Hematopoietic multipotent progenitor cell treated with erythropoietin and hydrocortisone succinate and interleukin-3 and kit ligand, for 17 days (in vitro differentiated cells): ENCODE measurements around the gene KRTAP10-8.
"Not testable (repeated sequence)": the region's sequence is repeated elsewhere in the genome, so short reads cannot be mapped to it uniquely, and the experiment has no call there.

Experiments
- DNase-seq: peaks from one replicate; pipeline ENCODE4 v3.0.0-alpha.2; 2015; ENCODE audit warnings: low spot score

Gene KRTAP10-8

DNA sequence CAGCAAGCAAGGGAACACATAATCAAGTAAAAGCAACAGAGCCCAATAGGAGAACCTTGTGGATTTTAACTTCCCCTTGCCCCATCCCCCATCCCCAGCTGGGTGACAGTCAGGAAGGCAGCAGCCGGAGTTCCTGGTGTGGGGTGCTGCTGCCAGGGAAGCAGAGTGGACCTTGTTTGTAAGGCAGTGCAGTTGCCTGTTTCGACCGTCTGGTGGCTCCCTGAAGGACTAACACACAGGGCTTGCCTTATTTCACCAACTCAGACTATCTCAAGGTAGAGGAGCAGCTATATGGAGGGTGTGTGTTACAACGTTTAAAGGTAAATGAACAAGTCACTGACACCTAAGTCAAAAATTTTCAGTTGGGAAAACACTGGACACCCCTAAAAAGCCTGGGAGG, 6.6 kb downstream of the KRTAP10-8 start:
- no peak for DNase-seq

DNA sequence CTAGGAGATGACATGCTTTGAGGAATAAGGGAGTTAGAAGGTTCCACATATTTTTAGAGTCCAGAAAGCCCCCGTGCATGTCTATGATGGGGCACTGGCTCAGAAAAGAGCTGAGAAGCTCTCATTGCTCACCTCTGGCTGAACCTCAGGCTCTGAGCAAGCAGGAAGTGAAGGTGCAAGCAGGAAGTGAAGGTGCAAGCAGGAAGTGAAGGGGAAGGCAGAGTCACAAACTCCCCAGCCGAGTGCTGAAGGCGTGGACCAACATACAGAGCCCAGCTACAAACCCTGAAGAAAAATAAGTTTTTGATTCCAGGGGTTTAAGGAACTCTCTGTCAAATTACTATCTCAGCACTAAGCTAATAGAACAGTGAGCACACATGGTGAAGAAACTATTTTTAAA, 7.0 kb downstream of the KRTAP10-8 start:
- DNase-seq = no peak

DNA sequence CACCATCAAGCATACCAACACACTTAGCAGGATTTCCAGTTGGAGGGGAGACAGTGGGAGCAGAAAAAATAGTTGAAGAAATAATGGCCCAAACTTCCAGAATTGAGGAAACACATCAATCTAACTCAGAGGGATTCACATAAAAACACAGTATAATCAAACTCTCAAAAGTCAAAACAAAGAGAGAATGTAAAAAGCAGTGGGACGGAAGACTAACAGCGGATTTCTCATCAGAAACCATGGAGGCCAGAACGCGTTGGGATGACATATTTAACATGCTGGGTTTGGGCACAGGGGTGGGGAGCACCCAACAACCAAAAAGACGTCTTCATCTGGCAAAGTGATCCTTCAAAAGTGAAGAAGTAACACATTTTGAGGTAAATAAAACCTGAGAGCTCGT, 8.0 kb downstream of the KRTAP10-8 start:
- no peak for DNase-seq

DNA sequence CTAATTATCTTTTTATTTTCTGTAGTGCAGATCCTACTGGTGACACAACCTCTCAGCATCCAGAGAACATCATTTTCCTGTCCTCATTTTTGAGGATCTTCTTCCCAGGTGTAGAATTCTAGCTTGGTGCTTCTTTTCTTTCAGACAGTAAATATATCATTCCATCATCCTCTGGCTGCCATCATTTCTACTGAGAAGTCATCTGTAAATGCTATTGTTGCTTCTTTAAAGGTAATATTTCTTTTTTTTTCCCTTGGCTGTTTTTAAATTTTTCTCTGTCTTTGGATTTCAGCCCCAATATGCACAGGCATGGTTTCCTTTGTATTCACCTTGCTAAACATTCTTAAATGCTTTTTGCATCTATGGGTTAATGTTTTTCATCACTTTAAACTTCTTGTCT, 11.7 kb downstream of the KRTAP10-8 start:
- DNase-seq = no peak

DNA sequence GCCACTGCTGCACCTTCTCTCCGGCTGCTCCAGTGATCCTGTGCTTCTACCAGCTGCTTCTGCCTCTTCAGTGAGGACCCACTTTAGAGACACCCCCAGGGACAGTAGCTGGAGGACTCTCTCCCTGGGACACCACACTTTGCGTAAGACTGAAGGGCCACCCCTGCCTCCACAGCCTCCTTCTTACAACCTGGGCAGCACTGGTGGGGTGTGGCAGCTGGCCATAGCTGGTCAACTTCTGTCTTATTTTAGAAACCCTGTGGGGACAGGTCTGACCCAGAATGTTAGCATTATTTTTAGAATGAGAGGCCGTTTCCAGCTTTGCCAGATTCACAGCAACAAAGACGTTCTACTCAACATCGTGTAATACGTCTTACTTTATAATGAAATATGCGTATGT, 13.9 kb downstream of the KRTAP10-8 start:
- no peak for DNase-seq

DNA sequence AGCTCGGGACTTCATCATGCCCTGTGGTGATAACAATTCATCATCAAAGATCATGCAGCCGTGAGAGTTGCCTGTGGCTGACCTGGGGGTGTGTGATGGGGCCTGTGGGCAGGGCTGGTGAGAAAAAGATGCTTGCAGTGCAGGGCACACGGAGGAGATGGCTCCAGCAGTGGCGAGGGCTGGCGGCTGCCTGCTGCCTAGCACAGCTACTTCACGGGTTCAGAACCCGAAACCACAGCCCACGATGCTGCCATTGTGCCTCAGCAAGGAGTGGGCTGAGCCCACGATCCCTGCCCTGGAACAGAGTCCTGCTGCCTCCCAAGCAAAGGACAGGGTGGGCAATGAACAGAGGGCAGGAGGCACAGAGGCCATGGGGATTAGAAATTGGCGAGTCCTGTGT, 14.4 kb downstream of the KRTAP10-8 start:
- no peak for DNase-seq

DNA sequence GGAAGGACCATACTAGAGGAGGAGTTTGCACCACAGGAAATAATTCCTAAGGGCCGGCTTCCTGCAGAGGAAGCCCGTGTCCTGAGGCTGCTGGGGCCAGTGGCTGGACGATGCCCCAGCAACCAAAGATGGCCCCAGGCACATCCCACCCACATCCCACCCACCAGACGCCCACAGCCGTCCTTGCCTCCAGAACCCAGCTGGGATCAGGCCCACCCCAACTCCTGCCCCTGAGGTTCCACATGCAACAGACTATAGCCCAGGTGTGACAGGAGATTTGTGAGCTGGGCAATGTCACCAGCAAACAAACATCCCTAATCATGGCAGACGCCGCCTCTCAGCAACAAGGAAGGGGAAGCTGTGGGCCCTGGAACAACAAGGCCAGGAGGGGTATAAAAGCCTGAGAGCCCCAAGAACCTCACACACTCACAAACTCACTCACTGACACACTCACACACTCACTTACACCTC, 14.8 kb downstream of the KRTAP10-8 start, which contains the start of gene KRTAP10-9:
KRTAP10-9 (plus strand) TSS at position 421 of the 471 bp plus-strand sequence. CDS start 79 bp downstream, outside the sequence.
- DNase-seq = no peak

DNA sequence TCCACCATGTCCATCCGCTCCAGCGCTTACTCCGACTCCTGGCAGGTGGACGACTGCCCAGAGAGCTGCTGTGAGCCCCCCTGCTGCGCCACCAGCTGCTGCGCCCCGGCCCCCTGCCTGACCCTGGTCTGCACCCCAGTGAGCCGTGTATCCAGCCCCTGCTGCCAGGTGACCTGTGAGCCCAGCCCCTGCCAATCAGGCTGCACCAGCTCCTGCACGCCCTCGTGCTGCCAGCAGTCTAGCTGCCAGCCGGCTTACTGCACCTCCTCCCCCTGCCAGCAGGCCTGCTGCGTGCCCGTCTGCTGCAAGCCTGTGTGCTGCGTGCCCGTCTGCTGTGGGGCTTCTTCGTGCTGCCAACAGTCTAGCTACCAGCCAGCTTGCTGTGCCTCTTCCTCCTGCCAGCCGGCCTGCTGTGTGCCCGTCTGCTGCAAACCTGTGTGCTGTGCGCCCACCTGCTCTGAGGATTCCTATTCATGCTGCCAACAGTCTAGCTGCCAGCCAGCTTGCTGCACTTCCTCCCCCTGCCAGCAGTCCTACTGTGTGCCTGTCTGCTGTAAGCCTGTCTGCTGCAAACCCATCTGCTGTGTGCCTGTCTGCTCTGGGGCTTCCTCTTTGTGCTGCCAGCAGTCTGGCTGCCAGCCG, 15.4 kb downstream of the KRTAP10-8 start:
- not testable (repeated sequence) for DNase-seq

DNA sequence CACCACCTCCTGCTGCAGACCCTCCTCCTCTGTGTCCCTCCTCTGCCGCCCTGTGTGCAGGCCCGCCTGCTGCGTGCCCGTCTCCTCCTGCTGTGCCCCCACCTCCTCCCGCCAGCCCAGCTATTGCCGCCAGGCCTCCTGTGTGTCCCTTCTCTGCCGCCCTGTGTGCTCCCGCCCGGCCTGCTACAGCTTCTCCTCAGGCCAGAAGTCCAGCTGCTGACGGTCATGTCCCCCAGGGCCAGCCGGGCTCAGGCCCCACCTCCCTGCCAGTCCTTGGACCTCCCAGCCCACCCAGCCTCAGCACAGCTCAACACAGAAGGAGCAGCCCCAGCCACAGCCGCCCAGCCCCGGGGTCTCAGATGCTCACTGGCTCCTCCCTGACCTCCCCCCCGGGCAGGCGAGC, 16.0 kb downstream of the KRTAP10-8 start:
- DNase-seq = not testable (repeated sequence)

DNA sequence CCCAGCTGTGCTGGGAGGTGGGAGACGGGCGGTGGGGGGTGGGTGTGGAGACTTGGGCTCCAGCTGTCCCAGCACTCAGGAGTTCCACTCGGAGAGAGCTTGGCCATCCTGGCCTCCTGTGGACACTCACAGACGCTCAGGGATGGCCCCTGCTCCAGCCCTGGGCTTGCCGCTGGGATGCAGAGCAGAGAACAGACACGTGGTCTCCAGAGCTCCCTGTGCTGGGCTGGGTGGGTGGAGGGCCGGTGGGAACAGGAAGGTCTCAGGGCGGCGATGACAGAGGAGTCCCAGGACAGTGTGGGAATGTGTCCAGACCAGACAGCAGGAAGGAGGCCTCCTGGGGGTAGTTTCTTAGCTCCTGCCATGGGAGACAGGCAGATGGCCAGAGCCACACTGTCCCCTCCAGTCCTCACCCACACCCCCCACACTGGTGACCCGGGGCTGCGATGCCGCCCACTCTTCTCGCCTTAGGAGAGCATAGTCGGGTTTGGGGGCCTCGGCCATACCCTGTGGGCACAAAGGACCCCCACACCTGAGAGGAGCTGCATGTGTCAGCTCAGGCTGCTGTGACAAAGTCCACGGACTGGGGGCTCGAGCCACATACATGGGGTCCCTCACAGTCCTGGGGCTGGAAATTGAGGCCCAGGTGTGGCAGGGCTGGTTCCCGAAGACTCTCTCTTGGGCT, 17.0 kb downstream of the KRTAP10-8 start:
- DNase-seq = no peak

DNA sequence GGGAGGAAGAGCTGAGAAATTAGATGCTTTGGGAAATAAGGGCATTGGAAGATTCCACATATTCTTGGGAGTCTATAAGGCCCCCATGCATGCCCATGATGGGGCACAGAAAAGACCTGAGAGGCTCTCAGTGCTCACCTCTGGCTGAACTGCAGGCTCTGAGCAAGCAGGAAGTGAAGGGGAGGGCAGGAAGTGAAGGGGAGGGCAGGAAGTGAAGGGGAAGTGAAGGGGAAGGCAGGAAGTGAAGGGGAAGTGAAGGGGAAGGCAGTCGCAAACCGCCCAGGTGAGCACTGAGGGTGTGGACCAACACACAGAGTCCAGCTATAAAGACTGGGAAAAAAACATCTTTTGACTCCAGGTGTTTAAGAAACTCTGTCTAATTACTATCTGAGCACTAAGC, 18.6 kb downstream of the KRTAP10-8 start:
- no peak for DNase-seq

DNA sequence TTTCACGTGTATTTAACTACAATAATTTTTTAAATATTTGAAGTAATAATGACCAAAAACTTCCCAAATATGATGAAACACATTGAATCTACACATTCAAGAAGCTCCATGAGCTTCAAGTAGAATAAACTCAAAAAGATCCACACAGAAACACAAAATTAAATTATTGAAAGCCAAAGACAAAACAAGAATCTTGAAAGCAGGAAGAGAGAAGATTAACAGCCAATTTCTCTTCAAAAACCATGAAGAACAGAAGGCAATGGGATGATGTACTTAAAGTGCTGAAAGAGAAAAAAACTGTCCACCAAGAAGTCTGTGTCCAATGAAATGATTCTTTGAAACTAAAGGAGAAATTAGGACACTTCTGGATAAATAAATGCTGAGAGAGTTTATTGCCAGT, 20.2 kb downstream of the KRTAP10-8 start:
- no peak for DNase-seq

DNA sequence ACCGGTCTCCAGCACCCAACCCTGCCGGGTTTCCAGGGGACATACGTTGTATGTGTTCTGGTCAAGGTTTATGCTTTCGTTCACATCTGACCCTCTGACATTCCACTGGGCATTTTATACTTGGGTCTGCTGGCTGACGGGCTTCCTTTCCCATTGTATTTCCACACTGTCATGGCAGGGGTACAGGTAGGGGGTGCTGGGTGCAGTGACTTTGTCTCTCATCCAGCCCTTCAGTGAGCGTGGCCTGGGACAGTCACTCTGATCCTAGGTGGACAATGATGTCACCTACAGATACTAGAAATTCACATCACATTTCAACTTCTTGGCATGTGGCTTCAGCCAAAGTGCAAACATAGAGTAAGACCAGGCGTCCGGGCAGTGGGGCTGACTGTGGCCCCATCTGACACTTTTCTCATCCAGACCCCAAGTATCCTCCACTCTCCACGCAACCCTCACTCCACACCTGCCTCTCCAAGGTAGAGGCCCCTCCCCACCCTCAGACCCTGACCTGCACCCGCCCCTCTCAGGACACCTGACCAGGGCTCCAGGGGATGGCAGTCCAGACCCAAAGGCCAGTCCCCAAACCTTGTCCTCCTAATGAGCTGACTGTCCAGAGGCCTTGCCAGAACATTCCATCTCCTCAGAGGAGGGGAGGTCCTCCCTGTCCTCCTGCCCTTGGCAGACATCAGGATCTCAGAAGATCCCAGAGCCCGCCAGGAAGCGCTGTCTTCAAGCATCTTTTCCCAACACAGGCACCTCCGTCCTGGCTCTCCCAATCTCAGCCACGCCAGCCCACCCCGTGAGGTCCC, 24.5 kb downstream of the KRTAP10-8 start:
- DNase-seq = no peak

DNA sequence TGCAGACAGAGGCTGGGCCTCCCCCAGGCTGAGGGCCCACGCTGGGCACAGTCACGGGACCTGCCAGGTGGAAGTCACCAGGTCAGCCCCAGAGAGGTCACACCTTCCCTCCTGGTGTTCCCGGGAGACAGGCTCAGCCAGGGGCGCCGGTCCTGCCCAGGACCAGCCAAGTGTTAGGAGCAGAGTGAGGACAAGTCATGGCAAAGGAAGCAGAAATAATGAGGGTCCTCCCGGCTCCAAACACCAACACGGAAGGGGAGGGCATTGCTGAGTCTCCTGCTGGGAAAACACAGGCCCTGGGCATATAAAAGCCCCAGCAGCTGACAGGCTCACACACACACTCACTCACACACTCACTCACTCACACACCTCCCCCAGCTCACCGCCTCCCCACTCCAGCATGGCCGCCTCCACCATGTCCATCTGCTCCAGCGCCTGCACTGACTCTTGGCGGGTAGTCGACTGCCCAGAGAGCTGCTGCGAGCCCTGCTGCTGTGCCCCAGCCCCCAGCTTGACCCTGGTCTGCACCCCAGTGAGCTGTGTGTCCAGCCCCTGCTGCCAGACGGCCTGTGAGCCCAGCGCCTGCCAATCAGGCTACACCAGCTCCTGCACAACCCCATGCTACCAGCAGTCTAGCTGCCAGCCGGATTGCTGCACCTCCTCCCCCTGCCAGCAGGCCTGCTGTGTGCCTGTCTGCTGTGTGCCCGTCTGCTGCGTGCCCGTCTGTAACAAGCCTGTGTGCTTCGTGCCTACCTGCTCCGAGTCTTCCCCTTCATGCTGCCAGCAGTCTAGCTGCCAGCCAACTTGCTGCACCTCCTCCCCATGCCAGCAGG, 25.4 kb downstream of the KRTAP10-8 start, which contains the start of gene KRTAP10-10:
KRTAP10-10 (plus strand) TSS at position 339 of the 833 bp plus-strand sequence; CDS start at position 401, 62 bp downstream.
- DNase-seq = no peak

DNA sequence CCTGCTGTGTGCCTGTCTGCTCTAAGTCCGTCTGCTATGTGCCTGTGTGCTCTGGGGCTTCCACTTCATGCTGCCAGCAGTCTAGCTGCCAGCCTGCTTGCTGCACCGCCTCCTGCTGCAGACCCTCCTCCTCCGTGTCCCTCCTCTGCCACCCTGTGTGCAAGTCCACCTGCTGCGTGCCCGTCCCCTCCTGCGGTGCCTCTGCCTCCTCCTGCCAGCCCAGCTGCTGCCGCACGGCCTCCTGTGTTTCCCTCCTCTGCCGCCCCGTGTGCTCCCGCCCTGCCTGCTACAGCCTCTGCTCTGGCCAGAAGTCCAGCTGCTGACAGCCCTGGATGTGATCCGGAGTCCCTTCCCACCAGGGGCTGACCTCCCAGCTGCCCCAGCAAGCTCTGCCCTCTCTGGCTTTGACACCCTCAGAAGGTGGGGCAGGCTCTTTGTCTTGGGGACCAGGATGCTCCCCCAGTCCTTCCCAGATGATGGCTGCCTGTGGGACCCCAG, 26.0 kb downstream of the KRTAP10-8 start:
- not testable (repeated sequence) for DNase-seq

DNA sequence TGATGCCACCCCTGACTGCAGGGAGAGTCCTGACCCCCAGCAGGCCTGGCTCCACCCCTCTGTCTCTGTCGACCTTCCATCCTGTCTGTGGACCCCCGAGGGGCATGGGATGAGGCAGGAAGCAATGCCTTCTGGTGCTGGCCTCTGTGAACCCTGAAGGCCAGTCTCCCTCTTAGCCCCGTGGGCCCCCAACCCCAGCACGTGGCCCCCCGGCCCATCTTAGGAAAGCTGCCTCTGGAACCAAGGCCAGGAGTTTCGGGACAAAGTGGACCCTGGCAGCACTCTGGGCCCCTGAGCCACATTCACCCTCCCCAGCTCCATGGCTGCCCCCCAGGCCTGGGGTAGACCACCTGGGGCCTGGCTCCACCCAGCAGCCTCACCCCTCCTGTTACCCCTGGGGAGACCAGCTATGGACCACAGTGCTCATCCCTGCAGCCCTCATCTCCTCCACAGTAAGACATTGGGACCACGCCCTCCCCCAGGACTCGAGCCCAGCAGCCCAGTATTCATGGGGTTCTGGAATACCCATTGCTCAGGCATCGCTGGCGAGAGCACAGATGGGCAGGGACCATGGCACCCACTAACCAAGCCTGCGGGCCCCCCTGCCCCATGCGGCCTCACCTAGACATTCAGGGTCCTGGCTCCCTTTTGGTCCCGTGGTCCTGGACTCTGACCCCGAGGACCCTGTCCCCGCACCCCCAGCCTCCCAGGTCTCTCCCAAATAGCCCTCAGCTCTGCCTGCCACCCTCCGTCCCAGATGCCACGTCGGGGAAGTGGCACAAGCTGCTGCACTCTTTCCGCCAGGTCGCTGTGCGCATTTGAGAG, 26.8 kb downstream of the KRTAP10-8 start:
- DNase-seq = not testable (repeated sequence)

DNA sequence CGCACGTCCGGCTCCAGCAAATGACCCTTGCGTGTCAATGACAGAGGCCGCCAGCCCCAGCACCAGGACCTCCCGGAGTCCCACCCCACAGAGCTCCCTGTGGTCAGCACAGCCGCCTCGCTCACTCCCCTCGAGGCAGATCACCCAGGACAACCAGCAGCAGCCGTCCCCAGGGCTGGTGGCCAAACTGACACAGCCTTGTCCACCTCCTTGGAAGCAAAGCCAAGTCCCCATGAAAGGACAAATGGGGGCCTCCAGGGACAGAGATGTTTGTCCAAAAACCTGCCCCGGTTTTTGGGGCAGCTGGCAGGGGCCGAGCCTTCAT, 27.4 kb downstream of the KRTAP10-8 start:
- DNase-seq = no peak

DNA sequence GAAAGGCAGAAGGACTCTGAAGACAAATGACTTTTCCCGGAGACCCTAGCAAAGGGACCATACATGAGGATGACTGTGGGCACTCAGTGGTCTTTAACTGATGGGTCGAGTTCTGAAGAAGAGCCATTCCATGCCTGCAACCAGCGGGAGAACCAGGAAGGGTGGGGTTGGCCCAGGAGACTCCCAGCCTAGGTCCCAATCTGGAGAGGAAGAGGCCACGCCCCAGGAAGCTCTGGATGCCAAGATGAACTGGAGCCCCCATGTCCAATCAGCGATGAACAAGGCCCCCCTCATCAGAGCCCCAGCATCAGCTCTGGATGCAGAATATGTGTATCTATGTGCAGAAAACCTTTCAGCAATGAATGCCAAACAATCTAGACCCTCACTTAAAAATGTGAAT, 28.9 kb downstream of the KRTAP10-8 start:
- DNase-seq = no peak

DNA sequence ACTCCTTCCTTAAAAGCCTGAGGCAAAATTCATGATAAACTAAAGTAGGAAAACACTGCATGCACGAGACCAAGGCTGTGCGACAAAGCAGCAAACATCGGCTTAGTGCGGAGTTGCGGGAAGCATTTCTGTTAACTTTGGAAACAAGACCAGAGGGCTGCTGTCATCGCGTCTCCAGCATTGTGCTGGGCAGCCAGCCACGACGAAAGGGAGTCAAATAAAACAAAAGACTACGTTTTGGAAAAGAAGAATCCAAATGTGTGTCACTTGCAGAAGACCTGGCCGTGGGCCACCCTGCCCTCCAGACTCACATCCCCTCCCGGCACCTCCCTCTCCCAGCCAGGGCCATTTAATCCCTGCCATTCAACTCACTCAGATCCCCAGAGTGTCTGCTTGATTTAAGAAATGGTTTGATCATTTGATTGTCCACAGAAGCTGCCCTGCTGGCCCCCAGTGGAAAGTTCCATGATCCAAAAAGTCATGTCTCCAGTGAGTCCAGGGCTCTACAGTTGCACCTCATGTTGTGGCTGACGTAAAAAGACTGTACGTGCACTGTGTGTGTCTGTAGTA, 31.9 kb downstream of the KRTAP10-8 start:
- no peak for DNase-seq

DNA sequence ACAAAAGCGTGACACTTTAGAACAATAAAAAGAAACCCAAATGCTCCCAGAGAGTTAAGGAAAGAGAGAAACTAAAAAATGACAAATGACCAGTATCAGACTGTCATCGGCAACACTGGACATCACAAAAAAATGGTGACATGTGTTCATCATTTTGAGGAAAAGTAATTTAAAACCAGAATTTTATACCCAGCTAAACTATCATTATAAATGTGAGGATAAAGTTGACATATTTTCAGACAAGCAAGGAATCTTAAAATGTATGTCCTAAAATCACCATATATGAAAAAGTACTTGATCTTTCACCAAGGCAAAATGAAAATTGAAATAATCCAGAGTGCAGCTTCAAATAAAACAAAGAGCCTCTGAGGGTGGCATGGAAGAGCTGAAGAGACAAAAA, 33.0 kb downstream of the KRTAP10-8 start:
- no peak for DNase-seq
